Muscle of arm (tissue), 14 donors: ENCODE results near the gene ZCCHC7. TPM values are rescaled to one million over a fixed set of nuclear protein-coding genes. Genes with fewer than 3 reads are reported as not detected.
"Not testable (repeated sequence)": the region's sequence is repeated elsewhere in the genome, so short reads cannot be mapped to it uniquely, and the experiment has no call there.

Source experiments
- DNase-seq: peaks from one replicate; pipeline ENCODE4 v3.0.0-alpha.2; 2013
- long read RNA-seq, 11 donors: transcript quantifications; one replicate each; lab custom pipeline, GENCODE V29; 2026
- polyA plus RNA-seq, 12 donors: library from polyadenylated mRNA; unstranded; fragments of 120-200 nt; gene quantifications; one replicate each; pipeline ENCODE4 v1.2.1, GENCODE V29; 2013; ENCODE audit not compliant: insufficient read length in 12 of 12

The ZCCHC7 gene
- polyA plus RNA-seq, result 10 to 100 TPM in 11 of 12 donors, not detected in 1; 11.3 to 32.9 (median 14.6) TPM
- long read RNA-seq, donor 1, partial matches to known transcripts, result 0 of 3 reads
- long read RNA-seq, donor 1, other reads (novel, unspliced or antisense), result 0 of 3 reads
- long read RNA-seq, donor 2, partial matches to known transcripts, result 0 of 3 reads
- long read RNA-seq, donor 2, other reads (novel, unspliced or antisense), result 0 of 3 reads
- long read RNA-seq, donor 3, result 0 reads
- long read RNA-seq, donor 4, partial matches to known transcripts, result 0 of 1 reads
- long read RNA-seq, donor 4, other reads (novel, unspliced or antisense), result 0 of 1 reads
- long read RNA-seq, donor 5, result 0 reads
- long read RNA-seq, donor 6, partial matches to known transcripts, result 0 of 2 reads
- long read RNA-seq, donor 6, other reads (novel, unspliced or antisense), result 0 of 2 reads
- long read RNA-seq, donor 7, partial matches to known transcripts, result 0 of 2 reads
- long read RNA-seq, donor 7, other reads (novel, unspliced or antisense), result 0 of 2 reads
- long read RNA-seq, donor 8, partial matches to known transcripts, result 0 of 3 reads
- long read RNA-seq, donor 8, other reads (novel, unspliced or antisense), result 0 of 3 reads
- long read RNA-seq, donor 9, result 0 reads
- long read RNA-seq, donor 10, partial matches to known transcripts, result 0 of 1 reads
- long read RNA-seq, donor 10, other reads (novel, unspliced or antisense), result 0 of 1 reads
- long read RNA-seq, donor 11, result 0 reads

GRCh38 chr9:37119907-37120842 is at the start of gene ZCCHC7:
Gene ZCCHC7, plus strand, starts transcription at chr9:37120574.
- peak; percentile 97 for DNase-seq

- not testable (repeated sequence) for DNase-seq
Observed at GRCh38 chr9:37074790-37075189, 45.6 kb upstream of the ZCCHC7 start.

GRCh38 chr9:37079370-37080164 is 40.8 kb upstream of the ZCCHC7 start:
- DNase-seq, result peak; percentile 94

- not testable (repeated sequence) for DNase-seq
Observed at GRCh38 chr9:37080165-37080628, 40.2 kb upstream of the ZCCHC7 start.

GRCh38 chr9:37081507-37081906 is 38.9 kb upstream of the ZCCHC7 start:
- not testable (repeated sequence) for DNase-seq

- no peak for DNase-seq
Observed at GRCh38 chr9:37082214-37082765, 38.1 kb upstream of the ZCCHC7 start.

GRCh38 chr9:37083654-37084053 is 36.7 kb upstream of the ZCCHC7 start:
- DNase-seq, result no peak

GRCh38 chr9:37085233-37085632 is 35.1 kb upstream of the ZCCHC7 start:
- no peak for DNase-seq

GRCh38 chr9:37092714-37093295 is 27.6 kb upstream of the ZCCHC7 start:
- not testable (repeated sequence) for DNase-seq

GRCh38 chr9:37094751-37095150 is 25.6 kb upstream of the ZCCHC7 start:
- DNase-seq, result no peak

GRCh38 chr9:37096628-37097027 is 23.7 kb upstream of the ZCCHC7 start:
- no peak for DNase-seq

- no peak for DNase-seq
Observed at GRCh38 chr9:37097294-37097693, 23.1 kb upstream of the ZCCHC7 start.

GRCh38 chr9:37100327-37100726 is 20.0 kb upstream of the ZCCHC7 start:
- no peak for DNase-seq

- DNase-seq, result no peak
Observed at GRCh38 chr9:37100741-37101140, 19.6 kb upstream of the ZCCHC7 start.

- no peak for DNase-seq
Observed at GRCh38 chr9:37102486-37102885, 17.9 kb upstream of the ZCCHC7 start.

GRCh38 chr9:37104183-37104889 is 16.0 kb upstream of the ZCCHC7 start:
- DNase-seq, result no peak

GRCh38 chr9:37105234-37105633 is 15.1 kb upstream of the ZCCHC7 start:
- no peak for DNase-seq

- no peak for DNase-seq
Observed at GRCh38 chr9:37107701-37108100, 12.7 kb upstream of the ZCCHC7 start.

GRCh38 chr9:37114442-37114841 is 5.9 kb upstream of the ZCCHC7 start:
- not testable (repeated sequence) for DNase-seq

GRCh38 chr9:37117956-37118355 is 2.4 kb upstream of the ZCCHC7 start:
- DNase-seq, result no peak
